ENCODE results near the gene BRD8. TPM values are rescaled to one million over a fixed set of nuclear protein-coding genes. Genes with fewer than 3 reads are reported as not detected.

Gene BRD8
- polyA plus RNA-seq, 1 experiment, result 72.2 TPM

DNA sequence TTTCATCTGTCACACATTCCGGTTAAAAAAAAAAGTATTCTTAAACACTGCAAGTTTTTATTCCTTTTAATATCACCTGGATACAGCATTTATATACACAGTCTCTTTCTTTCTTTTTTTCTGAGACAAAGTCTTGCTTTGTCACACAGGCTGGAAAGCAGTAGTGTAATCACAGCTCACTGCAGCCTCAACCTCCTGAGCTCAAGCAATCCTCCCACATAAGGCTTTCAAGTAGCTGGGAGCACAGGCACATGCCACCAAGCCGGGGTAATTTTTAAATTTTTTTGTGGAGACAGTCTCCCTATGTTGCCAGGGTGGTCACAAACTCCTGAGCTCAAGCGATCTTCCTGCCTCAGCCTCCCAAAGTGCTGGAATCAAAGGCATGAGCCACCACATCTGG is 14.4 kb upstream of the BRD8 start:
- CTCF ChIA-PET, result no interaction called here
- POLR2A ChIA-PET, result no interaction called here

DNA sequence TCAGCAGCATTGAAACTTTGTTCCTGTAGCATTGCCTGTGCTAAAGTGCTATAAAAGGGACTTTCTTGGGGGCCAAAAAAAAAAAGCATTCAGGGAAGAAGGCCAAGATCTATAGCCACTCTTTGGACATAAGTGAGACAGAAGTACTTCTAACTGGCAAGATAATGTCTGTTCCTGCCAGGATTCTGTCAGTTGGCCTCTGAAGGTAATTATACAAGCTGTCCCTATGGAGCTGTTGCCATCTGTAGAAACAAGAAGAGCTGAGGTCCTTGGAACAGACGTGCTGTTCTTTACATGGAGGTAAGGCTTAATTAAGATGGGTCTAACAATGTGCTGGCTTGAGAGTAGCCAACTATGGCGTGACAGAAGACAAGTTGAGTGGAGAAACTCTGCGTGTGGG is 10.2 kb upstream of the BRD8 start:
- DNase-seq (ENCODE audit: low read depth, low spot score), result no peak
- CTCF ChIA-PET, result interaction anchor here (1.1 to 2.7 kb wide), 2 partner anchors 8 to 34 kb away, joined by 4 to 7 read pairs; no protein-coding TSS in a partner anchor
- Histone ChIP-seq H3K27me3 (ENCODE audit: control insufficient read depth, insufficient read depth, low read length) (no peaks in the 10 kb centered on the region), H3K9me3 (ENCODE audit: control insufficient read depth, insufficient read depth, low read length) (no peaks in the 10 kb centered on the region), H3K27ac (ENCODE audit: low read depth, low read length) (no peak overlapping the region), H3K4me3 (ENCODE audit: low read depth, low read length) (no peak overlapping the region)
- TF ChIP-seq, protein P1, sequence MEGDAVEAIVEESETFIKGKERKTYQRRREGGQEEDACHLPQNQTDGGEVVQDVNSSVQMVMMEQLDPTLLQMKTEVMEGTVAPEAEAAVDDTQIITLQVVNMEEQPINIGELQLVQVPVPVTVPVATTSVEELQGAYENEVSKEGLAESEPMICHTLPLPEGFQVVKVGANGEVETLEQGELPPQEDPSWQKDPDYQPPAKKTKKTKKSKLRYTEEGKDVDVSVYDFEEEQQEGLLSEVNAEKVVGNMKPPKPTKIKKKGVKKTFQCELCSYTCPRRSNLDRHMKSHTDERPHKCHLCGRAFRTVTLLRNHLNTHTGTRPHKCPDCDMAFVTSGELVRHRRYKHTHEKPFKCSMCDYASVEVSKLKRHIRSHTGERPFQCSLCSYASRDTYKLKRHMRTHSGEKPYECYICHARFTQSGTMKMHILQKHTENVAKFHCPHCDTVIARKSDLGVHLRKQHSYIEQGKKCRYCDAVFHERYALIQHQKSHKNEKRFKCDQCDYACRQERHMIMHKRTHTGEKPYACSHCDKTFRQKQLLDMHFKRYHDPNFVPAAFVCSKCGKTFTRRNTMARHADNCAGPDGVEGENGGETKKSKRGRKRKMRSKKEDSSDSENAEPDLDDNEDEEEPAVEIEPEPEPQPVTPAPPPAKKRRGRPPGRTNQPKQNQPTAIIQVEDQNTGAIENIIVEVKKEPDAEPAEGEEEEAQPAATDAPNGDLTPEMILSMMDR (IDR thresholded peaks at IDR 0.05; ENCODE audit: low read depth, low read length), result no peak
- POLR2A ChIA-PET, result interaction anchor here (0.7 to 1.0 kb wide), 2 partner anchors 25 to 334 kb away, joined by 3 read pairs; partner anchors contain the start of gene CDC23

More for the DNA sequence above, 14.4 kb upstream of the BRD8 start:
- no peak for DNase-seq (ENCODE audit: low read depth, low spot score)
- TF ChIP-seq, protein P1 (IDR thresholded peaks at IDR 0.05; ENCODE audit: low read depth, low read length), result no peak
- no peaks in the 10 kb centered on the region for H3K27me3 ChIP-seq (ENCODE audit: control insufficient read depth, insufficient read depth, low read length)
- no peak overlapping the region for H3K4me3 ChIP-seq (ENCODE audit: low read depth, low read length)
- no peaks in the 10 kb centered on the region for H3K9me3 ChIP-seq (ENCODE audit: control insufficient read depth, insufficient read depth, low read length)
- H3K27ac ChIP-seq (ENCODE audit: low read depth, low read length), result no peak overlapping the region

DNA sequence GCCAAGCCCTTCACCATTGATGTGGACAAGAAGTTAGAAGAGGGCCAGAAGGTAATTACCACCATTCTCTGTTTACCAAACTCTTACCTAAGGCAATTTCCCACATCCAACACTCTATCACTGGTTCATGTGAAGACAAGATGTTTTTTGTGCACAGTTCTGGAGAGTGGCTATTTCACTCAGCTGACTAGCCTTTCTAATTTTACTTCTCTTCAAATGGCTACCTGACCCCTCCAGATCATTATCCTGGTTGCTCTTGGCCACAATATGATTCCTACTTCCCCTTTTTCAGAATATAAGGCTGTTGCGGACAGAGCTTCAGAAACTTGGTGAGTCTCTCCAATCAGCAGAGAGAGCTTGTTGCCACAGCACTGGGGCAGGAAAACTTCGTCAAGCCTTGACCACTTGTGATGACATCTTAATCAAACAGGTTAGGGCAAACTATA is 7.6 kb upstream of the BRD8 start:
- no peak for DNase-seq (ENCODE audit: low read depth, low spot score)
- POLR2A ChIA-PET, result no interaction called here
- no peak overlapping the region for H3K4me3 ChIP-seq (ENCODE audit: low read depth, low read length)
- CTCF ChIA-PET, result interaction anchor here (0.5 kb wide), 1 partner anchor 277 kb away, joined by 3 read pairs; no protein-coding TSS in a partner anchor
- H3K27ac ChIP-seq (ENCODE audit: low read depth, low read length), result no peak overlapping the region
- TF ChIP-seq, protein P1 (IDR thresholded peaks at IDR 0.05; ENCODE audit: low read depth, low read length), result no peak
- H3K27me3 ChIP-seq (ENCODE audit: control insufficient read depth, insufficient read depth, low read length), result no peaks in the 10 kb centered on the region
- H3K9me3 ChIP-seq (ENCODE audit: control insufficient read depth, insufficient read depth, low read length), result no peaks in the 10 kb centered on the region

DNA sequence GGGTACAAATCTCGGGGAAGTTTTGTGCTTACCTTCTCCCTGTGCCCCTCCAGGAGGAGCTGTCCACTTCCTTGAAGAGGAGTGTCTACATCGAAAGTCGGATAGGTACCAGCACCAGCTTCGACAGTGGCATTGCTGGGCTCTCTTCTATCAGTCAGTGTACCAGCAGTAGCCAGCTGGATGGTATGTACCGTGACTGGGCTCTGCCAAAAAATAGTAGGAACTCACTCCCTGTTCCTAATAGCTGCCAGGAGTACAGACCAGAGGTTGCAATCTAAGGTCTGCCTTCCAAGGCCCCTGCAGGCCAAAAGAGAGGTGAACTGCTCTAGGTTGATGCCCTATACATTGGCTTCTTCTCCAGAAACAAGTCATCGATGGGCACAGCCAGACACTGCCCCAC is 4.4 kb upstream of the BRD8 start:
- Histone ChIP-seq H3K4me3 (ENCODE audit: low read depth, low read length) (no peak overlapping the region), H3K27ac (ENCODE audit: low read depth, low read length) (no peak overlapping the region), H3K27me3 (ENCODE audit: control insufficient read depth, insufficient read depth, low read length) (no peaks in the 10 kb centered on the region), H3K9me3 (ENCODE audit: control insufficient read depth, insufficient read depth, low read length) (no peaks in the 10 kb centered on the region)
- CTCF ChIA-PET, result no interaction called here
- POLR2A ChIA-PET, result no interaction called here
- TF ChIP-seq, protein P1 (IDR thresholded peaks at IDR 0.05; ENCODE audit: low read depth, low read length), result no peak
- DNase-seq (ENCODE audit: low read depth, low spot score), result no peak

DNA sequence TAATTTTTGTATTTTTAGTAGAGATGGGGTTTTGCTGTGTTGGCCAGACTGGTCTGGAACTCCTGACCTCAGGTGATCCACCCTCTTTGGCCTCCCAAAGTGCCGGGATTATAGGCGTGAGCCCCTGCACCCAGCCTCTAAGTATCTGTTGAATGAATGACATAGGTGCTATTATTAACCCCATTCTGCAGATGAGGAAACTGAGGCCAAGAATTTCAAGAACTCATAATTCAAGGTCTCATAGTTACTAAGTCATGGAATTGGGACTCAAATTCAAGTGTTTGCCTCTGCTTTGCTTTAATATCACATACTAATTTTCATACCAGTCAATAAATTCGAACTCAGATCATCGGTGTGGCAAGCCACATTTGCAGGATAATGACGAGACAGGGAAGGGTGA is 2.4 kb upstream of the BRD8 start:
- TF ChIP-seq, protein P1 (IDR thresholded peaks at IDR 0.05; ENCODE audit: low read depth, low read length), result no peak
- Histone ChIP-seq H3K4me3 (ENCODE audit: low read depth, low read length) (no peak overlapping the region), H3K27me3 (ENCODE audit: control insufficient read depth, insufficient read depth, low read length) (no peaks in the 10 kb centered on the region), H3K27ac (ENCODE audit: low read depth, low read length) (no peak overlapping the region), H3K9me3 (ENCODE audit: control insufficient read depth, insufficient read depth, low read length) (no peaks in the 10 kb centered on the region)
- no peak for DNase-seq (ENCODE audit: low read depth, low spot score)
- CTCF ChIA-PET, result interaction anchor here (1.4 kb wide), 3 partner anchors 8 to 270 kb away, joined by 3 to 10 read pairs (median 7); no protein-coding TSS in a partner anchor
- POLR2A ChIA-PET, result interaction anchor here (0.7 kb wide), 1 partner anchor 32 kb away, joined by 3 read pairs; the partner anchor contains the start of gene CDC23
